H1 (cell line): ENCODE data around the gene CH25H. TPM values are rescaled to one million over a fixed set of nuclear protein-coding genes. Genes with fewer than 3 reads are reported as not detected.

Experiments
- CTCF ChIA-PET: fragments of 300-600 bp; sonication (Branson Sonifier 250); formaldehyde crosslinking; loops from one replicate; lab custom pipeline; 2021; ENCODE audit not compliant: partially characterized antibody; lab: Charles Lee
- POLR2A ChIA-PET: fragments of 300-600 bp; sonication (Branson Sonifier 250); formaldehyde crosslinking; loops from one replicate; lab custom pipeline; 2021; ENCODE audit warnings: inconsistent platforms; ENCODE audit not compliant: partially characterized antibody; lab: Charles Lee
- DNase-seq, 2 experiments: peaks; one replicate each; pipeline versions ENCODE4 v3.0.0 to v3.0.0-alpha.2; 2010 to 2022; ENCODE audit warnings: low spot score in 2 of 2, low read depth in 1 of 2, mixed read lengths in 1 of 2
- FAIRE-seq: peaks from 2 replicates; lab custom pipeline; 2011; peaks lifted over from hg19 to GRCh38; lab: Jason Lieb, UNC
- H2AFZ ChIP-seq: 2 replicates; pipeline ENCODE4 v1.8.1; 2012; ENCODE audit warnings: low read length, inconsistent platforms
- H2AK5ac ChIP-seq: 2 replicates; pipeline ENCODE4 v1.6.1; 2013; ENCODE audit warnings: low read depth, low read length
- H2BK120ac ChIP-seq: replicated peaks from 2 replicates; pipeline ENCODE3; 2013; ENCODE audit warnings: low read depth, low read length, inconsistent platforms
- H2BK12ac ChIP-seq: 2 replicates; pipeline ENCODE4 v1.6.1; 2013; ENCODE audit warnings: low read depth, low read length
- H2BK15ac ChIP-seq: 2 replicates; pipeline ENCODE4 v1.6.1; 2013; ENCODE audit warnings: low read length
- H2BK20ac ChIP-seq: 2 replicates; pipeline ENCODE4 v1.6.1; 2013; ENCODE audit warnings: low read length
- H2BK5ac ChIP-seq: 2 replicates; pipeline ENCODE4 v1.6.1; 2013; ENCODE audit warnings: low read depth, low read length
- H3K14ac ChIP-seq: 2 replicates; pipeline ENCODE4 v1.6.1; 2013; ENCODE audit warnings: inconsistent platforms; ENCODE audit not compliant: insufficient read length
- H3K18ac ChIP-seq: 2 replicates; pipeline ENCODE4 v1.6.1; 2013; ENCODE audit warnings: low read length; ENCODE audit errors: extremely low read depth
- H3K23ac ChIP-seq: 2 replicates; pipeline ENCODE4 v1.6.1; 2013; ENCODE audit warnings: inconsistent platforms; ENCODE audit not compliant: insufficient read length
- H3K23me2 ChIP-seq: 2 replicates; pipeline ENCODE4 v1.6.1; 2013; ENCODE audit warnings: low read depth, low read length
- H3K27ac ChIP-seq: 2 replicates; pipeline ENCODE4 v1.6.1; 2011; ENCODE audit warnings: low read depth, low read length, inconsistent platforms
- H3K27me3 ChIP-seq, 4 experiments: replicated peaks in 1 of 4; 1 replicate in 1 of 4; 2 replicates in 3 of 4; pipeline versions ENCODE4 v1.6.1 to v1.8.1; 2011 to 2013; ENCODE audit warnings: low read length in 3 of 4, mild to moderate bottlenecking in 3 of 4, inconsistent platforms in 2 of 4, mixed read lengths in 2 of 4, moderate library complexity in 1 of 4; ENCODE audit not compliant: control insufficient read depth in 3 of 4, insufficient read depth in 3 of 4; ENCODE audit errors: extremely low read depth in 1 of 4
- H3K36me3 ChIP-seq, 4 experiments: 2 replicates each; pipeline versions ENCODE4 v1.6.1 to v1.8.1; 2011 to 2013; ENCODE audit warnings: mild to moderate bottlenecking in 4 of 4, low read length in 3 of 4, moderate library complexity in 2 of 4, control low read depth in 1 of 4, inconsistent platforms in 1 of 4; ENCODE audit not compliant: insufficient read depth in 4 of 4, control insufficient read depth in 2 of 4
- H3K4ac ChIP-seq: replicated peaks from 2 replicates; pipeline ENCODE3; 2013; ENCODE audit warnings: low read length, low read depth, mixed read lengths, inconsistent platforms; ENCODE audit not compliant: insufficient read length
- H3K4me1 ChIP-seq, 4 experiments: replicated peaks in 1 of 4; 1 replicate in 1 of 4; 2 replicates in 3 of 4; pipeline versions ENCODE4 v1.6.1 to v1.8.1; 2011 to 2013; ENCODE audit warnings: low read length in 3 of 4, inconsistent platforms in 2 of 4, mixed read lengths in 1 of 4; ENCODE audit not compliant: insufficient read depth in 4 of 4, control insufficient read depth in 3 of 4
- H3K4me2 ChIP-seq, 2 experiments: 2 replicates each; pipeline versions ENCODE4 v1.6.1 to v1.8.1; 2011 to 2013; ENCODE audit warnings: low read depth in 2 of 2, low read length in 2 of 2, control low read depth in 1 of 2, inconsistent platforms in 1 of 2, mild to moderate bottlenecking in 1 of 2; ENCODE audit not compliant: insufficient read depth in 1 of 2
- H3K4me3 ChIP-seq, 4 experiments: fragments of 200-600, 300-600 bp in 1 of 4; sonication (generic), shearing (Covaris generic), sonication (Bioruptor Twin) in 1 of 4; 2 replicates each; pipeline versions ENCODE4 v1.5.1 to v1.8.1; 2011 to 2016; ENCODE audit warnings: low read length in 4 of 4, low read depth in 3 of 4, control low read depth in 2 of 4, inconsistent platforms in 2 of 4, mild to moderate bottlenecking in 2 of 4, mixed read lengths in 1 of 4, moderate library complexity in 1 of 4; ENCODE audit not compliant: insufficient read depth in 2 of 4; ENCODE audit errors: extremely low read depth in 1 of 4
- H3K56ac ChIP-seq: replicated peaks from 2 replicates; pipeline ENCODE3; 2013; ENCODE audit warnings: low read depth, mild to moderate bottlenecking, mixed read lengths, low read length, inconsistent platforms; ENCODE audit not compliant: insufficient read length
- H3K79me1 ChIP-seq: 2 replicates; pipeline ENCODE4 v1.6.1; 2013; ENCODE audit warnings: low read depth, low read length, control low read depth
- H3K79me2 ChIP-seq, 2 experiments: 2 replicates each; pipeline versions ENCODE4 v1.6.1 to v1.8.1; 2012 to 2013; ENCODE audit warnings: low read length in 2 of 2, mild to moderate bottlenecking in 2 of 2, inconsistent platforms in 1 of 2; ENCODE audit not compliant: insufficient read depth in 2 of 2, control insufficient read depth in 1 of 2
- H3K9ac ChIP-seq, 4 experiments: replicated peaks in 1 of 4; 1 replicate in 1 of 4; 2 replicates in 3 of 4; pipeline versions ENCODE4 v1.6.1 to v1.8.1; 2011 to 2013; ENCODE audit warnings: low read depth in 3 of 4, low read length in 3 of 4, control low read depth in 2 of 4, mild to moderate bottlenecking in 2 of 4, moderate library complexity in 2 of 4, inconsistent platforms in 1 of 4; ENCODE audit errors: extremely low read depth in 1 of 4
- H3K9me3 ChIP-seq, 2 experiments: 2 replicates each; pipeline versions ENCODE4 v1.6.1 to v1.8.1; 2012 to 2013; ENCODE audit warnings: mild to moderate bottlenecking in 2 of 2, moderate library complexity in 2 of 2, control low read depth in 1 of 2, inconsistent platforms in 1 of 2, low read depth in 1 of 2, low read length in 1 of 2, mixed read lengths in 1 of 2; ENCODE audit not compliant: insufficient read depth in 2 of 2
- H4K20me1 ChIP-seq, 2 experiments: replicated peaks in 1 of 2; 2 replicates each; pipeline versions ENCODE3 to v1.8.1; 2011 to 2013; ENCODE audit warnings: inconsistent platforms in 2 of 2, low read length in 2 of 2, mild to moderate bottlenecking in 1 of 2; ENCODE audit not compliant: insufficient read depth in 2 of 2, control insufficient read depth in 1 of 2
- H4K5ac ChIP-seq: 2 replicates; pipeline ENCODE4 v1.6.1; 2013; ENCODE audit warnings: low read length, low read depth, mixed read lengths, inconsistent platforms; ENCODE audit not compliant: insufficient read length
- H4K8ac ChIP-seq: 2 replicates; pipeline ENCODE4 v1.8.0; 2013; ENCODE audit warnings: mild to moderate bottlenecking, moderate library complexity, low read length, inconsistent platforms; ENCODE audit not compliant: insufficient read depth; ENCODE audit errors: extremely low read depth
- H4K91ac ChIP-seq: replicated peaks from 2 replicates; pipeline ENCODE3; 2013; ENCODE audit warnings: low read length, mixed read lengths, inconsistent platforms; ENCODE audit not compliant: insufficient read length
- WGBS, 2 experiments: shearing (Covaris generic) in 1 of 2; methylation state at CpG; one replicate each; pipeline versions ENCODE4 v1.1.6 to v1.1.7; 2013 to 2015; ENCODE audit warnings: low lambda C conversion rate in 2 of 2, mixed read lengths in 2 of 2, inconsistent platforms in 1 of 2, low coverage in 1 of 2, missing lambda C conversion rate in 1 of 2; ENCODE audit not compliant: insufficient replicate concordance in 2 of 2, insufficient coverage in 1 of 2, insufficient read length in 1 of 2; ENCODE audit errors: extremely low coverage in 1 of 2, missing lambda C conversion rate in 1 of 2; 5-methylcytosine and 5-hydroxymethylcytosine counted together
- polyA plus RNA-seq, 7 experiments: library from polyadenylated mRNA; depleted of rRNA in 3 of 7; stranded (reverse) in 5 of 7; unstranded in 2 of 7; fragments of >200 nt in 5 of 7; fragments of 200-250 nt in 2 of 7; gene quantifications; 1 replicate in 5 of 7; 2 replicates in 1 of 7; 4 replicates in 1 of 7; pipeline versions ENCODE4 v1.2.1 to v1.2.3, GENCODE V29; 2011 to 2013; ENCODE audit warnings: missing spikeins in 2 of 7, mixed read lengths in 2 of 7
- total RNA-seq: library from RNA; stranded (reverse); fragmentation: NEBNext Ultra II Directional; extraction: Animal tissue kit (Norgen Biotek cat#: 25700); gene quantifications from 2 replicates; pipeline ENCODE4 v1.2.1, GENCODE V29; 2021

CH25H gene
- total and polyA plus RNA-seq, 2 of the 8 experiments (the other 6 are each of a cell fraction or from before 2014, with no cell fraction given): 0.56 to 1.3 TPM

DNA sequence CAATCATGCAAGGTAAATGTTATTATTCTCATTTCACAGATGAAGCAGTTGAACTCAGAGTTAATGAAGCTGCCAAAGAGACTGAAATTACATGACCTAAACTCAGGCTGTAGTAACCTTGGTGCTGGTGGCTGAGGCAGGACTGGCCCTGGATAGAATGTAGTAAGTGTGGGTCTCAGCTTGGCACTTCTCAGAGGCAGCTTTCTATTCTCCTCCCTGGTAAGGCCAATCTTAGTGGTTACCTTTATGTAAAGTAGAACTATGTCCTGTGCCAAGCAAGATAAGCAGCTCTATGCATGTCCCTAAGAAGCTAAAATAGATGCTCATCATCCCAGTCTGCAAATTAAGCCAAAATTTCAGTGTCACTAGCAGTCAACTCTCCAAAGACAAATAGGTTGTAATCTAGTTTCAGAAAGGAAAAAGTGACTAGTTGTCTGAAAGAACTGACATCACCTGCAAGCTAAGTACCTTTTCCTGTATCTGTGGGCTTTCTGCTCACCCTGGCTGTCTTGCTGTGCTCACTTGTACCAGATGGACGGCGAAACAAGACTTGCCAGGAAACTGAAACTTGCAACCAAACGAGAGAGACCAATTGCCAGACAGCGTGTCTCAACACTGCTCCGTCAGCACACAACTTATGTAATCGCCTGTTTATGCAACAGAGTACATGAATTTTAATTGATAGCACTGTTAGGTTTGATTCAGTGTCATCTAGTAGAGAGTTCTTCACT, 43.7 kb downstream of the CH25H start:
- no peaks in the 10 kb centered on the region for H3K79me2 ChIP-seq
- CTCF ChIA-PET: interaction anchor here (1.2 kb wide), 1 partner anchor 231 kb away, joined by 3 read pairs; no protein-coding TSS in a partner anchor
- no peaks in the 10 kb centered on the region for H3K27me3 ChIP-seq
- H3K4me1 ChIP-seq: no peaks in the 10 kb centered on the region
- POLR2A ChIA-PET: no interaction called here
- H3K18ac ChIP-seq: no peak overlapping the region
- H2BK12ac ChIP-seq: no peak overlapping the region
- H2BK20ac ChIP-seq: no peak overlapping the region
- no peak overlapping the region for H4K8ac ChIP-seq
- no peaks in the 10 kb centered on the region for H3K79me1 ChIP-seq
- no peak overlapping the region for H4K5ac ChIP-seq
- H3K36me3 ChIP-seq: no peaks in the 10 kb centered on the region
- H2BK120ac ChIP-seq: no peak overlapping the region
- H2AFZ ChIP-seq: no peak overlapping the region
- no peak overlapping the region for H3K4me2 ChIP-seq
- DNase-seq (no peak), FAIRE-seq (no peak)
- no peaks in the 10 kb centered on the region for H4K20me1 ChIP-seq
- H3K56ac ChIP-seq: no peak overlapping the region
- H2BK15ac ChIP-seq: no peak overlapping the region
- no peak overlapping the region for H2AK5ac ChIP-seq
- no peak overlapping the region for H3K4ac ChIP-seq
- WGBS, 2 experiments: 92% methylated on average over 6 of the region's 6 CpGs; no CpG with 5 or more reads in 1 of the 2 experiments
- H3K9me3 ChIP-seq: no peaks in the 10 kb centered on the region
- no peak overlapping the region for H3K27ac ChIP-seq
- H3K23ac ChIP-seq: no peak overlapping the region
- no peak overlapping the region for H2BK5ac ChIP-seq
- H3K14ac ChIP-seq: no peak overlapping the region
- no peak overlapping the region for H4K91ac ChIP-seq
- H3K4me3 ChIP-seq: no peak overlapping the region
- H3K9ac ChIP-seq: no peak overlapping the region
- no peaks in the 10 kb centered on the region for H3K23me2 ChIP-seq
